Muscle of arm (tissue), 12 donors: ENCODE measurements around the gene LARGE1. TPM values are rescaled to one million over a fixed set of nuclear protein-coding genes. Genes with fewer than 3 reads are reported as not detected.

Experiments used
- DNase-seq: peaks from one replicate; pipeline ENCODE4 v3.0.0-alpha.2; 2013
- polyA plus RNA-seq, 12 donors: library from polyadenylated mRNA; unstranded; fragments of 120-200 nt; gene quantifications; one replicate each; pipeline ENCODE4 v1.2.1, GENCODE V29; 2013; ENCODE audit not compliant: insufficient read length in 12 of 12

Gene LARGE1
- polyA plus RNA-seq, 12 donors = 9.2 to 14.1 (median 10.9) TPM; not detected in 1

DNA sequence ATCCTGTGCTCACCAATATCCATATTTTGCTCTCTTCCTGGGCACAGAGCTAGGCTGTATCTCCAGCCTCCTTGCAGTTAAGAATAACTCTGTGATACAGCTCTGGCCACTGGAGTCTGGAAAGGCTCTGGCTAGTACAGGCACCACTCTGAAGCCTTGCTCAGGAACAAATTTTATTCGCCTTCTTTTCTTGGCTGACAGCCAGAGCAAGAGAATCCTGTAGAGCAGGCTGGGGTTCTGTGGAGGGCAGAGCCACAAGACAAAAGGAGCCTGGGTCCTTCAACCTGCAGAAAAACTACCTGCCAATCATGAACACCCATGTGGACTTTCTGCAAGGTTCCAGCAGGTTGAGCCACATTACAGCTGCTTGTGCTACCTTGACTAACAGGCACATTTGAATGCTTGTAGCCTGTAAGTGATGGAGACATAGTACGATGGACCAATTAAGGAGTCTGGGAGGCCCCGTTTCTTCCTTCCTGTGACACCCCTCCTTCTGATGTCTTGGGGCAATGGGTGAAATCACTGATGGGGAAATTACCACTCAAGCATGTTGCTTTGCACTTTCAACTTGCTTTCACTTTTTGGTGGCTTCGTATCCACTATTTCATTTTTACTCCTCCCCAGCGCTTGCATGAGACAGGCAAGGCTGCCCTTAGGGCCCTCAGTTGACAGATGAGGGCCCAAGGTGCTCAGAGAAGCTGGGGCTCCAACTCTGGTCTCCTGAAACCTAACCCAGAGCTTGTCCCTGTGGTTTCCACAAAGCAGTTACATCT is 594.9 kb downstream of the LARGE1 start:
- DNase-seq = no peak

DNA sequence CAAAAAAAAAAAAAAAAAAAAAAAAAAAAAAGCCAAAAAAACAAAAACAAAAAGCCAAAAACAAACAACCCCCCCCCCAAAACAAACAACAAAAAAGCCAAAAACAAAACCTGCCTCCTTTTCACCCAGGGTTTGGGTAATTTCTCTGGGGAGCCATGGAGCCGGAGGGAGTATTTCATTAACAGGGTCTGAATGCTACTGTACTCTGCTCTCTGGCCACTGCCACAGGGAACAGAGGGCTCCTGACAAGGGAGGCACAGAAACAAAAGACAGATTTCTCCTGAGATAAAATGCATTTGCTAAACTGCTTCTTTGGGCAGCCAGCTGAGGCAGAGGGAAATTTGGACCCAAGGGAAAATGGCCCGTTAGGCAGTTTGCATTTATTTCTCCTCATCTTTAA is 596.0 kb downstream of the LARGE1 start:
- DNase-seq = no peak

DNA sequence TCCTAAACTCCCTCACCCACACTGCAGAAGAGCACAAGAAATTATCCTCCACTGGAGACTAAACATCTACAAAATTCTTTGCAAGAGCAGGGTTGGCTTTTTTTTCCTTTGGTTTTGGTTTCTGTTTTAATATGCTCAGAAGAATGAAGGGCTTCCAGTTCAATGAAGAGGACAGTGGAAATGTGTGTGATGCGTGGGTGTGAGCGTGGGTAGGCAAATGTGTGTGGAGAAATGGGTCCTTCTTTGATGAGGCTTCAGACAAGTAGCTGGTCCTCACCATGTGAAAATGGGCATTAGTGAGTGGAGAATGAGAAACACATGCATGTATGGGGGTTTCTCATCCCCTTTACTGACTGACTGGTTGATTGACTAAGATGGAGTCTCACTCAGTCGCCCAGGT is 598.8 kb downstream of the LARGE1 start:
- DNase-seq = no peak

DNA sequence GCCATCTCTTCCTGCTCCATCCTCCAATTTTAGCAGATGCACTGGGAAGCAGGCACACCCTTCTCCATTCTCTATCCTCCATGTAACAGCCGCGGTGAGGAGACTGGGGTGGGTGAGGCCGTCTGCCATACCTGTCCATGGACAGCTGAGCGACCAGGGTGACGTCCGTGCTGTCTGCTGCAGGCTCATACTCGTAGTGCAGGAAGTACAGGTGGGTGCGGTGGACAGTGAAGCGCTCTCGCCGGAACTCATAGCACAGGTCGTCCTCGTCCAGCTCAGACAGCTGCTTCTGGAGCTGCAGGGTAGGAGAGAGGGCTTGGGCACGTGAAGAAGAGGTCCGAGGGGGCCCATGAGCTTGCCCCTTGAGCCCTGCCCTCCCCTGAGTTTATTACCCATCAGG is 604.3 kb downstream of the LARGE1 start:
- no peak for DNase-seq

DNA sequence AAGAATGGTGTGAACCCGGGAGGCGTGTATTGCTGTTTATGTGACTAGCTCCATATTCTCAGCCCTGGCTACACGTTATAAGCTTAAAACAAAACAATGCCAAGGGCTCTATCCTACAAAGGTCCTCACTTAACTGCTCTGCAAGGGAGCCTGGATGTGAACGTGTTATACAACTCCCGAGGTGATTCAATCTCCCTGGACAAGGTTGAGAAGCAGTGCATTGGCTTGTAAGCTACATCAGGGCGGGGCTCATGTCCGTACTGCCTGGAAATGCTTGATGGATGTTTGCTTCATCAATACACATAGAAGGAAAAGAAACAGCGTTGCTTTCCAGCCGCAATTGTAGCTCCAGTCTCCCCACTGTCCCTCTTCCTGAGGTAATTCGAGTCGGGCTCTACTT is 605.2 kb downstream of the LARGE1 start:
- DNase-seq = no peak

DNA sequence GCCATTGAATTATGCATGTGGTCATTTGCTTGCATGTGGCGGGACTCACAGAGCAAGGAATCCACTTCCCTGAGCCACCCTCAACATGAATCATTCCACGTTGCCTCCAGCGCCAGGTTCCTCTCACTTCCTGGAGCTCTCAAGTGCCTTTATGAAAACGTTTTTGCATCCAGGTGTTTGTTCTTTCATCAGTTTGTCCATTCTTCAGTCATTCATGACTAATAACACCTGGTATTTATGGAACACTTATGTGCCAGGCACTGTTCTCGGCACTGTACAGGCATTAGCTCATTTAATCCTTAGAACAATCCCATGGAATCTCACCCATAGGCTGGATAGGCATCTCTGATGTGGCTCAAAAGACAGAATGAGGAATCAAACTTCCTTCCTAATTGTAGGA is 606.0 kb downstream of the LARGE1 start:
- no peak for DNase-seq

DNA sequence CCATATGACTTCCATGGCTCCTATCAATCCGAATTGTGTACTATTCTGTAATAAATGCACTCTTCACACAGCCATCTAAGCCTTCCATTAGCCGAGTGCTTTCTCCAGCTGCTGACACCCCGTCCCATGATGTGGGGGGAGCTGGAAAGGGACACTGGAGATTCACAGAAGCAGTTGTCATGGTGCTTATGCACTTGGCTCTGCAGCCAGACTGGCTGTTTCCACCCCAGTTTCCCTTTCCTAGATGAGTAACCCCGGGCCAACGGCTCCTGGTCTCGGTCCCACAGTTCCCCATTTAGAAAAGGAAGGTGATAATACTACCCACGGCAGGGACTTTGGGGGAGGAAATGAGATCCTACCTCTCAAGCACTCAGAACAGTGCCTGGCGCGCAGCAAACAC is 617.2 kb downstream of the LARGE1 start:
- DNase-seq = no peak

DNA sequence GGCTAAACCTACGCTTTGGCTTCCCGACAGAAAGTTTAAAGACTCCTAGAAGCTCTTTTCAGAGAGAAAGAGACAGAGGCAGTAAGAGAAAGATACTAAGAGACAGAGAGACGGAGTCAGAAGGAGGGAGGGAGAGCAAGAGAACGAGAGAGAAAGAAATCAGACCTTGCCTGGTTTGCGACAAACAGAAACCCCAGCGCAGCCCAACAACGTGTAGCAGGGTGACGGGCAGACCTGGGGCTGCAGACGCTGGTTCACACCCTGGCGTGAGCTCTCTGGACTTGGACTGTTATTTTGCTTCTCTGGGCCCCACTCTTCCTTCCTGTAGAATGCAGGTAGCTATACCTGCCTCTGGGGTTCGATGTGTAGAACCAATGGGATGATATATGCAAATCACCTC is 617.7 kb downstream of the LARGE1 start:
- no peak for DNase-seq

DNA sequence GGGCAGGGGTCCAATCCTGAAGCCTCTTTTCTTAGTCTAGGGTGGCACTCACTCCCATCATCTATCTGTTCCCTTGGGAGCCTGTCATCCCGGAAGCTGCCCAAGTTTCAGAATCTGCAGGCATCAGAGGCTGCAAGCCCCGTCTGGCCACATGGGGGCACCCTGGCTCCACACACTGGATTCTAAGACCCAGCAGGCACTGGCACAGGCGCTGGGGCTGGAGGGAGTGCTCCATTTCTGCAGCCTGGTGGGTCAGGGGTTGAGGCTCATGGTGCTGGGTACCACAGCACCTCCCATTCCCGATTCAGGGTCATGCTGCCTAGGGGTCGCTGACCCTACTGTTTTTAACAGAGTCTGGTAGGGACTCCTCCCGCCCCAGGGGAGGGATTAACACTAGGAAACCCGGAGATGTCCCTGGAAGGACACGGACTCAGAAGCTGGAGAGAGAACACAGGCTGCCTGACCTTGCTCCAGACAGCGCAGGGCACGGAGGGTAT is 618.2 kb downstream of the LARGE1 start:
- DNase-seq = peak; percentile 63

DNA sequence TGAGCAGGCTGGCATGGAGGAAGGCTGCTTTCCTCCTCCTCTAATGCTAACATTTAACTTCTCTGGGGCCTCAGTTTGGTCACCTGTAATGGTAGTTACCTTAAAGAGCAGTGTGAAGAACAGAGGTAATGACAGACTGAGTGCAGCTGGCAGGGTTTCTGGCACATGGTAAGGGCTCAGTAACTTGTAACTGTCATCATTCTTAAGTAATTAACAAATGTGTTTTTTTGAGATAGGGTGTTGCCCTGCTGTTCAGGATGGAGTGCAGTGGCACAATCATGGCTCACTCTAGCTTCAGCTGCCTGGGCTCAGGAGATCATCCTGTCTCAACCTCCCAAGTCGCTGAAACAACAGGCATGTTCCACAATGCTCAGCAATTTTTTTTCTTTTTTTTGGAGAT is 620.1 kb downstream of the LARGE1 start:
- DNase-seq = no peak

DNA sequence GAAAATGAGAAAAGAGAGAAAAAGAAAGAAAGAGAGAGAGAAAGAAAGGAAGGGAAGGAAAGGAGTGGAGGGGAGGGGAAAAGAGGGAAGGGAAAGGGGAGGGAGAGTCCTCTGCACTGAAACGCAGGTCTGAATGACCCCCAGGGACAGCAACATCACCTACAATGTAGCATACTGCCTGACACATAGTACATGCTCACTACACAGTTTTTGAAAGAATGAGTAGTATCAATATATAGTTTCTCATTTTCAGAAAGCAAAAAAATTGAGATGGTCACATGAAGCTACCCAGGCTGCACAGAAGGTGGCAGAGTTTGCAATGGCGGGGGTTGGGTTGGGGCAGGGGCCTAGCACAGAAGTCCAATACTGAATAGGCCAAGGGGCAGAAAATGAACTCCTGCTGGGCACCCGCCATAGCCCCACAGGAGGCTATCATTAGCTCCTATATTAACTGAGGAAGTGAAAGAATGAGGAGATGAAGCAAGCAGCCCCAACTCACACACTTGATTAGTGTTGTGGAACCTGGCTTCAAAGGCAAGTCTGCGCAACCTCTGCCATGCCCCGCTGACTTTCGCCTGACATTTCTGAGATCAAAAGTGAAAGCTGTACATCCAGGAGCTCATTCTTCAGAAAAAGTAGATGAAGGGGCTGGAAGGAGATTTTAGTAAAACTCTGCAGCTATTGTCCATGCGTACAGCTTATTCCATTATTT is 620.9 kb downstream of the LARGE1 start:
- no peak for DNase-seq

DNA sequence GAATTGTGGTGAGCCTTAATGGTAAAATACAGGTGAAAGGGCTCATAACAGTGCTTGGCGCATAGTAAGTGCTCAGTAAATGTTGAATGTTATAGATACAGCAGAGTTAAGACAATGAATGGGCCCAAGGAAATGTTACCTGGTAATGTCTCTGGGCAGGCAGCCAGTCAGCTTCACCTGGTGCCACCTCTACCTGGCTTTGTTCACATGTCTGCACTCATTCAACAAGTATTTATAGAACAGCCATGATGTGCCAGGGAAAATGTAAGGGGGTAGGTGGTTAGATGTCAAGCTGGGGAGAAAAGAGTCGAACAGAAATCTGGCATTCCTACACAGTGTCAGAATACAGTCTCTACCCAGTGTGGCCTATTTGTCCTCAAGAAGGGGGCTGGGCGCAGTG is 623.3 kb downstream of the LARGE1 start:
- no peak for DNase-seq

DNA sequence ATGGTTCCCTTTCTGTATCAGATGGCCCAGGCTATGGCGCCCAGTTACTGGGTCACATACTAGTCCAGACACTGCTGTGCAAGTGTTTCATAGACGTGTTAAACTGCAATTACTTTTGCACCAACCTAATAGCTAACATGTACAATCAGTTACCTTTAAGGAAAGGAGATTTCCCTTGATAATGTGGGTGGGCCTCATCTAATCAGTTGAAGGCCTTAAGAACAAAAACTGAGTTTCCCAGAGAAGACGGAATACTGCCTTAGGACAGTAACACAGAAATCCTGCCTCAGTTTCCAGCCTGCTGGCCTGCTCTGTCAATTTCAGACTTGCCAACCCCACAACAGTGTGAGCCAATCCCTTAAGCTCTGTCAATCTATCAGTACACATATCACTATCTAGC is 632.2 kb downstream of the LARGE1 start:
- DNase-seq = no peak

DNA sequence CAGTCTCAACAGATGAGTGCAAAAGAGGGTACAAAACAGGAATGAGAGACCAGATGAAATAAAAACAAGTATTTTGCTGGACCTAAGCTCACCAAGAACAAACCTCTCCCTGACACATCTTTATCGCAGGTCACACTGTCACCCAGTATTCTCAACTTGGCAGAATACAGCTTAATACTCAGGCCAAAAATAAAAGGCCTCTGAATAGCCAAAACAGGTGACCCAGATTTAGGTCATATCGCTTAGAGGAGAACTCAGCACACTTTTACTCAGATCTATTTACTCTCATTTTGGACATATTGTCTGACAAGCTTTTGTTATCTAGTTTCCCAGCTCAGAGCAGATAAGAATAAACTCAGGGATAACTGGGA is 645.2 kb downstream of the LARGE1 start:
- DNase-seq = no peak

DNA sequence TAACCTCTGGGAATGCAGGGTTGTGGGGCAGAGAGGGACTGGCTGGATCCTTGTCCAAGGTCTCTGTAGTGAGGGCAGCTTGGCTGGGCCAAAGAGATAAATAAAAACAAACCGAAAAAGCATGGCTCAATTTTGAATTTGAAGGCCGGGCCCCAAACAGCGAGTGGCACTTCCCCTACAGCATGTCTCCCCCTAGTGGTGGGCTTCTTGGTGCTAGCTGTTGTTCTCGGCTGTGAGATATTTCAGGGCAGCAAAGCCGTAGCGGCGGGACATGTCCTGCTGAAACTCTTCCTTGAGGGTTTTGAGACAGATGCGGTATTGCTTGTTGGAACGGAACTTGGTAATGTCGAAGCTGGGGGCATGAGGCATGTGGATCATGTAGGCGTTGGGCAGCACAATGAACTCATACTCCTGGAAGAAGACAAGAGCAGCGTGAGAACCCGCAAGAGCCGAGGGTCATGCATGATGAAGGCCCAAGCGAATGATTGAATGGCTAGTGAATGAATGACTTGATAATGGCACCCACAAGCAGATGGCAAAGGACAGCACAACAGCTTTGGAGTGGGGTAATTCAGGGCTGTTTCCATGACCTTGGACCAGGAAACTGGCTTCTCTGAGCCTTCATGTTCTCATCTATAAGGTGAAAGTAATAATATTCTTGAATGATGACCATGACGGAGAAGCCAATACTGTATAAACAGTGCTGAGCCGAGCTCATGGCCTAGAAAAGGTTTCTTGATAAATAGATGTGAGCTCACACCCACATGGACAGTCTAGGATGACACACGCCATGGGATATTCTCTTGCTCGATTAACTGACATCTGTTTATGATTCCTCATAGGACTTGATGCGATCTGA is 645.8 kb downstream of the LARGE1 start:
- DNase-seq = no peak

DNA sequence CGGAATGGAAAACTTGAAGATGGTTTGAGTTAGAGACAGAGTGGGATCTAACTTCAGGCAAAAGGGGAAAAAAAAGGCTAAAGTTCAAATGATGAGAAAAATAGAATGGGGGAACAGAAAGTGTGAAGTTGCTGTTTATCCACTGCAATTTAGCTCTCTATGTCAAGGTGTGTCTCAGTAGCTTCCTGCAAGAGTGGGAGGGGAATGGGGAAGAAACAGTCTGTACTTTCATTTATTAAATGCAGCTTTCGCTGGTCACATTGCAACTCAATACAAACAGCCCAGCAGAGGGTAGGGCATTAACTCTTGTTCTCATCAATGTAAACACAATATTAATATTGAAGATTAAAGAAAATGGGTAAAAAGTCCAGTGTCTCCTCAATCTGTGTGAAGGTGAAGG is 647.4 kb downstream of the LARGE1 start:
- no peak for DNase-seq

DNA sequence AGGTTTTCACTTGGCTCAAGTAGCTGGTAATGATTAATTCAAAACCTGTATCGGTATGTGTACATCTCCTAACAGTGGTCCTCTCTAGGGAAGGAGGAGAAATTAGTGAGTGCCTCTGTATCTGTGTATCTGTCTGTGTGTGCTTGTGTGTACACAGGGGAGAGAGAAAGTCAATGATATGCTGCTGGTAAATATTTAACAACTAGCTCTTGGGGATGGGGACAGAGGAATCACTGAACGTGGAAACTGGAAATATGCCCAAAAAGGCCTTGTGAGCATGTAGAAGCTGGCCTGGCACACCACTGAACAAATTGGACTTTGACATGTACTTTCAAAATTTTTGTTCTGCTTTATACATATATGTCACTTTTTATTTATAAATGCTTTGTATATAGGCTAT is 648.1 kb downstream of the LARGE1 start:
- no peak for DNase-seq

DNA sequence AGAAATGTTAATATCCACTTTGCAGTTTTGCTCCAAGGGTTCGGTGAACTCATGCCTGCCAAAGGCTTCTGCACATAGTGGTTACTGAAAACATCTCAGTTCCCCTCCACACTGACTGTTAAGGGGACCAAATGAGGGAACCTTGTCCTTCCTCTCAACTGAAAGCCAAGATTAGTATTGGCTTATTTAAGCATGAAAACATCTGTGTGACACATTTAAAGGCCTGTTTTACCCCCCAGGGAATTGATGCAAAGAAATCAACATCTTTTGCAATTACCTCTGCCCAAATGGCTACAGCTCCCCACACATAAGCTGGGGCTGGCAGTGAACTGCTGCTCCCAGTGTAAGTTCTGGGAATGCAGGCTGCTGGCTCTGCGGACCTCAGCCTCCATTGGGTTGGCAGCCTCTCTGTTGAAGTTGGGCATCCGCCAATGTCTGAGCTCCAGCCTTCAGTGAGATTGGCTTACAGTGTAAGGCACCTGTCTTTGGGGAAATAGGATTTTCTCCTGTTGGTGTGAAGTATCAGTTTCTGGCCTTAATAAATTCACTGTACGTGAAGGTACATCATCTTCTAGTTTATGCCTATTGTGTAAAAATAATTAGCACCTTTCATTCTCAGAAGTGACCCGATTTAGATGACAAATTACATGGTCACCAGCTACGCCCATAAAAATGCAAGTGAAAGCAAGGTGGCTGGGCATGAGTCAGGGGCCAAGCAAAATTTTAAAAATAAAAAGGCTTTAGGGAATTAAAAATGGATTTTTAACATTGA is 648.7 kb downstream of the LARGE1 start:
- DNase-seq = peak; percentile 39

DNA sequence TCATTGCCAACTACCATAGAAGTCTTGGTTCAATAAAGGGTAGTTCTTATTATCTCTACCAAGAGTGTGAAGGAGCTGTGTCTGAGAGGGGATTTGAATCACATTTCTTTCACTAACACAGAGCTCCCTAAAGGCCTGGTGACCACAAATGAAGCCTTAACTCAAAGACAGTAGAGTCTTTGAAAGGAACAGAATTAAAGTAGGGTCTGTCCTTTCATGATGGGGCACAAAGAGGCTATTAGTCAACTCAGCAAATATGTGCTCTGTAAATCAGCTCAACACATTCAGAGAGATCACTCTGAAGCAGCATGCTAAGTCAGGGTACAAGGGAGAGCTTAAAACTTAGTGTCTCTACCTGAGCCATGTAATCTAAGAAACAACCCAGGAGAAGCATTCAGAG is 649.7 kb downstream of the LARGE1 start:
- no peak for DNase-seq

DNA sequence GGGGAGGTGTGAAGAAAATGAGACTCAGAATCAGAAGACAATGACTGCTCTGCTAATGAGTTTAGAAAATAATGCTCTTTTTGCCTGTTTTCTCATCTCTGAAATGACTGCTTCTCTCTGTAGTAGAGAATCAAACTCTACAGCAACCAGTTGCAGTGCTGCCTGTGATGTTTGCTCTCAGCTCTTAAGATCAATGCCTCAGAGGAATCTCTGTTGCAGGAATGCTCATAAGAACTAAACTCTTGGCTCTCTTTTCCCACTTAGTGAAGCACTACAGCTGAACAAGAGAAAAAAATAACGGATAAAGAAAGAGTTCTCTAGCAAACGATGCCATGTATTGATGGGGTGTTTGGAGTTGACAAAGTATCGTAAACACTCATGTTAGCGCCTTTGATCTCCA is 658.6 kb downstream of the LARGE1 start:
- DNase-seq = no peak

DNA sequence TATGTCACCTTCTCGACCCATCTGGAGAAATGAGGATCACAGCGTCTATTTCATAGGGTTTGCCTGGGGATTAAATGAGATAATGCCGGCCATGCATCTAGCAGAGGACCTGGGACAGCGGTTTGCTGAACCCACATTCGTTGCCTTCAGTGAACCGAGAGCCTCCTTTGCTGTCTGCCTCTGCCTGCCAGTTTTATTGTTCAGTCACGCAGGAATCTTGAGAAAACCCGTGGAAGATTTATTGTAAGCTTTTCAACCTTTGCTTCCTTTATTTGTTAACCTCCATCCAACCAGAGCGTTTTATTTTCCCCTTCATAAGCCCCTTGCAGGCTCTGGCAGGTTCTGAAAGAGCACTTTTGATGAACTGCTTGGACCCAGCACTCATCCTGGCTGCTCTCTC is 659.8 kb downstream of the LARGE1 start:
- no peak for DNase-seq

DNA sequence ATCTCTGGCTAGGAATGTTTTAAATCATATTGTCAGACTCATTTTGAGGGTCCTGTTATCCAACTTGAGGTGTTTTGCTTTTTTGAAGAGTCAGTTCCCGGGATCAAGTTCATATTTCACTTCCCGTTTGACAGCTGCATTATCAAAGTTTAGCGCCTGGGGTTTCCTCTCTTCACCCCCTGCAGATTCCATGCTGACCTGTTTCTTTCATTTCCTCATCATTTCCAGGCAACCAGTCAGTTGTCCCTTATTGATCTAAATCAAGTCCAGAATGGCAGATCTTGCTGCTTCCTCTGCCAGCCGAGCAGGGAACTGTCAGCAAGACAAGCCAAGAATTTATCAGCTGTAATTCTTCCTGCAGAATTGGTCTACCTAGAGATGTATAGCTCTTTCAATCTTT is 664.5 kb downstream of the LARGE1 start:
- no peak for DNase-seq
